GM12873 (cell line): ENCODE measurements around the gene UBE2U.

Experiments
- CTCF ChIP-seq: IDR thresholded peaks from 2 replicates; pipeline ENCODE4 v1.5.1; 2012; ENCODE audit warnings: low read depth, mild to moderate bottlenecking, moderate library complexity, low read length, control low read depth; ENCODE audit not compliant: insufficient read depth; ENCODE audit errors: missing control alignments

Gene UBE2U

GRCh38 chr1:64251971-64252370 is 48.5 kb downstream of the UBE2U start:
- TF ChIP-seq CTCF: peak; percentile 9

GRCh38 chr1:64263335-64263734 is 59.9 kb downstream of the UBE2U start:
- TF ChIP-seq CTCF: no peak

GRCh38 chr1:64263856-64264255 is 60.4 kb downstream of the UBE2U start:
- no peak for TF ChIP-seq CTCF

- no peak for TF ChIP-seq CTCF
Observed at GRCh38 chr1:64265141-64265540, 61.7 kb downstream of the UBE2U start.

GRCh38 chr1:64266991-64267390 is 63.6 kb downstream of the UBE2U start:
- TF ChIP-seq CTCF: no peak

- peak; percentile 63 for TF ChIP-seq CTCF
Observed at GRCh38 chr1:64268653-64269557, 65.5 kb downstream of the UBE2U start.

GRCh38 chr1:64269558-64269884 is 66.1 kb downstream of the UBE2U start:
- TF ChIP-seq CTCF: no peak
